HCT116 (cell line): Measurements from ENCODE around the gene ACOXL.

Experiments used
- ATF3 ChIP-seq: IDR thresholded peaks from 2 replicates; pipeline ENCODE4 v1.6.1; 2012
- CTCF ChIP-seq, 3 experiments: fragments of 200-600 bp in 1 of 3; sonication (generic) in 1 of 3; IDR thresholded peaks in 2 of 3; conservative IDR thresholded peaks in 1 of 3; 2 replicates each; pipeline ENCODE4 v1.5.1; 2012 to 2017; ENCODE audit warnings: low read depth in 2 of 3, low read length in 2 of 3, antibody characterized with exemption in 1 of 3, borderline replicate concordance in 1 of 3, control low read depth in 1 of 3, mild to moderate bottlenecking in 1 of 3, mixed read lengths in 1 of 3, mixed run types in 1 of 3, moderate library complexity in 1 of 3; ENCODE audit not compliant: insufficient read depth in 1 of 3
- POLR2A ChIP-seq: IDR thresholded peaks from 2 replicates; pipeline ENCODE4 v1.7.0; 2011; ENCODE audit warnings: borderline replicate concordance; ENCODE audit not compliant: insufficient read depth, insufficient read length; ENCODE audit errors: extremely low read depth
- SP1 ChIP-seq: IDR thresholded peaks from 2 replicates; pipeline ENCODE4 v1.6.1; 2012; ENCODE audit warnings: low read depth
- ZNF274 ChIP-seq: fragments of 200-500 bp; sonication (Bioruptor generic); IDR thresholded peaks from 2 replicates; pipeline ENCODE4 v1.6.1; 2014; ENCODE audit warnings: mild to moderate bottlenecking, low read depth, low read length, inconsistent platforms

GRCh38 chr2:111071600-111072171 is 339.3 kb downstream of the ACOXL start:
- TF ChIP-seq ATF3 (no peak), CTCF (IDR thresholded peaks at IDR 0.05 in 2 of 3, conservative IDR thresholded peaks at IDR 0.05 in 1 of 3; ENCODE audit: borderline replicate concordance in 1 of 3, insufficient read depth in 1 of 3, low read depth in 2 of 3, low read length in 2 of 3) (no peak), POLR2A (no peak), ZNF274 (no peak), SP1 (no peak)
